ENCODE data around the gene NPAS1. TPM values are rescaled to one million over a fixed set of nuclear protein-coding genes. Genes with fewer than 3 reads are reported as not detected.

Gene NPAS1
- total and polyA plus RNA-seq, 2 of the 13 experiments (the other 11 are each of a cell fraction or from before 2014, with no cell fraction given), result 0.35 to 2.9 TPM

DNA sequence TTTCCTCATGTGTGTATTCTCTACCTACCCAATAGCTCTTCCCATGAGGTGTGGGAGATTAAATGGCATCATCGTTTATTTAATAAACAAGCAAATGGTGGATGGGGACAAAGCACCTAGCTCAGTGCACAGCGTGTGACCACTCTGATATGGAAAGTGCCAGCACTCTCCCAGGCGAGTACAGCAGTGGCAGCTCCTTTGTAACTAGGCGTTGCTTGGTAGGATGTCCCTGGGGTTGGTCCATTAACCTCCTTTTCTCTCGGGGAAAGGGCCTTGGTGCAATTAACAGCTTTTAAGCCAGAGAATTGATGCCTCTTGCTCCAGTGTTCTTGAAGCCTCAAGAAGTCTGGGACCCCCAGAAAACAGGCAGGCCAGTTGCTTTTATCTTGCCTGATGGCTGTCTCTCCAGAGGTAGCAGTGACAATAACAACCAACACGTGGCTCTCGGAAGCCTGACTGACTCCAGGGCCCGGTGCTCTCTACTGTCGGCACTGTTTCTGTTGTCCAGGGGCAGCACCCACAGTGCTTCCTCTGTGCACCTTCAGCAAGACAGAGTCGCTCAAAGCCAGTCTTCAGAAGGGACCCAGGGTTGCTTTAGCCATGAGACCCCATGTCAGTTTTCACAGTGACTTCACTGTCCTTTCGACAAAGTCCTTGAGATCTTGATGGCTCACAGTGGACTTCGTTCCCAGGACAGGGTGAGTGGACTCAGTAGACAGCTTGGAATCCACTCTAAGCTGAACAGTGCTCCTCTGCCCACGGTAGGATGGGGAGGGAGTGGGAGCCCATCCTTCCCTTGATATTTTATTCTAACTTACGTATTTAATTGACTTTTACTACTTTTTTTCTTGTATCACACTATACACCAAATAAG, 33.9 kb upstream of the NPAS1 start (continued):
- TF ChIP-seq, protein P1, sequence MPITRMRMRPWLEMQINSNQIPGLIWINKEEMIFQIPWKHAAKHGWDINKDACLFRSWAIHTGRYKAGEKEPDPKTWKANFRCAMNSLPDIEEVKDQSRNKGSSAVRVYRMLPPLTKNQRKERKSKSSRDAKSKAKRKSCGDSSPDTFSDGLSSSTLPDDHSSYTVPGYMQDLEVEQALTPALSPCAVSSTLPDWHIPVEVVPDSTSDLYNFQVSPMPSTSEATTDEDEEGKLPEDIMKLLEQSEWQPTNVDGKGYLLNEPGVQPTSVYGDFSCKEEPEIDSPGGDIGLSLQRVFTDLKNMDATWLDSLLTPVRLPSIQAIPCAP (CRISPR knock-in tag; IDR thresholded peaks at IDR 0.05; ENCODE audit: low read depth), result no peak
- 0 out of 2 replicates have a peak, but pooled peaks have one; percentile 11 for TF ChIP-seq HDAC1 (CRISPR knock-in tag; IDR thresholded peaks at IDR 0.05)
- TF ChIP-seq ZNF263 (CRISPR knock-in tag; IDR thresholded peaks at IDR 0.05), result 0 out of 2 replicates have a peak, but pooled peaks have one; percentile 54
- no peak for TF ChIP-seq FOXM1 (CRISPR knock-in tag; IDR thresholded peaks at IDR 0.05)
- TF ChIP-seq PITX1 (CRISPR knock-in tag; IDR thresholded peaks at IDR 0.05), result no peak
- TF ChIP-seq, protein P2, sequence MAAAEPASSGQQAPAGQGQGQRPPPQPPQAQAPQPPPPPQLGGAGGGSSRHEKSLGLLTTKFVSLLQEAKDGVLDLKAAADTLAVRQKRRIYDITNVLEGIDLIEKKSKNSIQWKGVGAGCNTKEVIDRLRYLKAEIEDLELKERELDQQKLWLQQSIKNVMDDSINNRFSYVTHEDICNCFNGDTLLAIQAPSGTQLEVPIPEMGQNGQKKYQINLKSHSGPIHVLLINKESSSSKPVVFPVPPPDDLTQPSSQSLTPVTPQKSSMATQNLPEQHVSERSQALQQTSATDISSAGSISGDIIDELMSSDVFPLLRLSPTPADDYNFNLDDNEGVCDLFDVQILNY (CRISPR knock-in tag; conservative IDR thresholded peaks at IDR 0.05), result no peak
- TF ChIP-seq, protein P3, sequence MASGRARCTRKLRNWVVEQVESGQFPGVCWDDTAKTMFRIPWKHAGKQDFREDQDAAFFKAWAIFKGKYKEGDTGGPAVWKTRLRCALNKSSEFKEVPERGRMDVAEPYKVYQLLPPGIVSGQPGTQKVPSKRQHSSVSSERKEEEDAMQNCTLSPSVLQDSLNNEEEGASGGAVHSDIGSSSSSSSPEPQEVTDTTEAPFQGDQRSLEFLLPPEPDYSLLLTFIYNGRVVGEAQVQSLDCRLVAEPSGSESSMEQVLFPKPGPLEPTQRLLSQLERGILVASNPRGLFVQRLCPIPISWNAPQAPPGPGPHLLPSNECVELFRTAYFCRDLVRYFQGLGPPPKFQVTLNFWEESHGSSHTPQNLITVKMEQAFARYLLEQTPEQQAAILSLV (CRISPR knock-in tag; IDR thresholded peaks at IDR 0.05; ENCODE audit: borderline replicate concordance), result no peak
- peak; percentile 12 for TF ChIP-seq RBM22 (optimal IDR thresholded peaks at IDR 0.05; ENCODE audit: low read length)
- TF ChIP-seq, protein P4, sequence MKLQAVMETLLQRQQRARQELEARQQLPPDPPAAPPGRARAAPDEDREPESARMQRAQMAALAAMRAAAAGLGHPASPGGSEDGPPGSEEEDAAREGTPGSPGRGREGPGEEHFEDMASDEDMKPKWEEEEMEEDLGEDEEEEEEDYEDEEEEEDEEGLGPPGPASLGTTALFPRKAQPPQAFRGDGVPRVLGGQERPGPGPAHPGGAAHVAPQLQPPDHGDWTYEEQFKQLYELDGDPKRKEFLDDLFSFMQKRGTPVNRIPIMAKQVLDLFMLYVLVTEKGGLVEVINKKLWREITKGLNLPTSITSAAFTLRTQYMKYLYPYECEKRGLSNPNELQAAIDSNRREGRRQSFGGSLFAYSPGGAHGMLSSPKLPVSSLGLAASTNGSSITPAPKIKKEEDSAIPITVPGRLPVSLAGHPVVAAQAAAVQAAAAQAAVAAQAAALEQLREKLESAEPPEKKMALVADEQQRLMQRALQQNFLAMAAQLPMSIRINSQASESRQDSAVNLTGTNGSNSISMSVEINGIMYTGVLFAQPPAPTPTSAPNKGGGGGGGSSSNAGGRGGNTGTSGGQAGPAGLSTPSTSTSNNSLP (IDR thresholded peaks at IDR 0.05; ENCODE audit: low read depth, low read length), result no peak
- no peak for TF ChIP-seq ZNF10 (CRISPR knock-in tag; IDR thresholded peaks at IDR 0.05; ENCODE audit: borderline replicate concordance, low read depth)
- TF ChIP-seq ZNF878 (CRISPR knock-in tag; IDR thresholded peaks at IDR 0.05), result no peak
- no peak for TF ChIP-seq ZNF343 (CRISPR knock-in tag; IDR thresholded peaks at IDR 0.05)
- no peak for TF ChIP-seq ZNF3 (CRISPR knock-in tag; IDR thresholded peaks at IDR 0.05)
- no peak for TF ChIP-seq ZFP41 (CRISPR knock-in tag; IDR thresholded peaks at IDR 0.05; ENCODE audit: borderline replicate concordance)
- TF ChIP-seq SP4 (CRISPR knock-in tag; IDR thresholded peaks at IDR 0.05), result no peak
- 0 out of 2 replicates have a peak, but pooled peaks have one; percentile 32 for TF ChIP-seq ZNF644 (CRISPR knock-in tag; IDR thresholded peaks at IDR 0.05; ENCODE audit: low read depth)
- TF ChIP-seq POLR2G (IDR thresholded peaks at IDR 0.05; ENCODE audit: low read depth, low read length), result no peak
- TF ChIP-seq ZNF777 (CRISPR knock-in tag; IDR thresholded peaks at IDR 0.05), result no peak
- TF ChIP-seq ZNF678 (CRISPR knock-in tag; IDR thresholded peaks at IDR 0.05), result no peak
- no peak for TF ChIP-seq BHLHE40 (IDR thresholded peaks at IDR 0.05; ENCODE audit: low read length)
- TF ChIP-seq SAP130 (CRISPR knock-in tag; IDR thresholded peaks at IDR 0.05; ENCODE audit: low read depth), result peak; percentile 25; the same call in 1 of the 2 replicates
- no peak for TF ChIP-seq EED (CRISPR knock-in tag; IDR thresholded peaks at IDR 0.05)
- TF ChIP-seq MBD4 (IDR thresholded peaks at IDR 0.05; ENCODE audit: borderline replicate concordance, low read length), result no peak
- TF ChIP-seq, protein P5, sequence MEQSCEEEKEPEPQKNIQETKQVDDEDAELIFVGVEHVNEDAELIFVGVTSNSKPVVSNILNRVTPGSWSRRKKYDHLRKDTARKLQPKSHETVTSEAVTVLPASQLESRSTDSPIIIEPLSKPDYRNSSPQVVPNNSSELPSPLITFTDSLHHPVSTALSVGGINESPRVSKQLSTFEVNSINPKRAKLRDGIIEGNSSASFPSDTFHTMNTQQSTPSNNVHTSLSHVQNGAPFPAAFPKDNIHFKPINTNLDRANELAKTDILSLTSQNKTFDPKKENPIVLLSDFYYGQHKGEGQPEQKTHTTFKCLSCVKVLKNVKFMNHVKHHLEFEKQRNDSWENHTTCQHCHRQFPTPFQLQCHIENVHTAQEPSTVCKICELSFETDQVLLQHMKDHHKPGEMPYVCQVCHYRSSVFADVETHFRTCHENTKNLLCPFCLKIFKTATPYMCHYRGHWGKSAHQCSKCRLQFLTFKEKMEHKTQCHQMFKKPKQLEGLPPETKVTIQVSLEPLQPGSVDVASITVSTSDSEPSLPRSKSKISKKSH (CRISPR knock-in tag; IDR thresholded peaks at IDR 0.05; ENCODE audit: borderline replicate concordance), result no peak
